IPS DF 6.9 (cell line): Measurements from ENCODE around the gene MPIG6B.

Experiments used
- DNase-seq: peaks from one replicate; pipeline ENCODE4 v3.0.0-alpha.2; 2013; ENCODE audit warnings: low read depth, low spot score
- H3K27ac ChIP-seq: one replicate; pipeline ENCODE4 v1.5.1; 2013; ENCODE audit warnings: low read length, control low read depth
- H3K27me3 ChIP-seq: 2 replicates; pipeline ENCODE4 v1.6.1; 2013; ENCODE audit warnings: mild to moderate bottlenecking, low read length; ENCODE audit not compliant: control insufficient read depth, insufficient read depth
- H3K36me3 ChIP-seq: 2 replicates; pipeline ENCODE4 v1.6.1; 2013; ENCODE audit warnings: low read length; ENCODE audit not compliant: control insufficient read depth, insufficient read depth
- H3K4me1 ChIP-seq: 2 replicates; pipeline ENCODE4 v1.6.1; 2013; ENCODE audit warnings: low read length; ENCODE audit not compliant: control insufficient read depth, insufficient read depth
- H3K4me3 ChIP-seq: 2 replicates; pipeline ENCODE4 v1.5.1; 2013; ENCODE audit warnings: mild to moderate bottlenecking, low read length
- H3K9me3 ChIP-seq: 2 replicates; pipeline ENCODE4 v1.6.1; 2013; ENCODE audit warnings: low read length, inconsistent platforms; ENCODE audit not compliant: control insufficient read depth, insufficient read depth
- WGBS: extraction: QIAGEN DNeasy Blood & Tissue Kit; methylation state at CpG from one replicate; pipeline ENCODE4 v1.1.7; 2013; ENCODE audit warnings: mixed read lengths, missing lambda C conversion rate; ENCODE audit not compliant: insufficient read length, insufficient coverage; 5-methylcytosine and 5-hydroxymethylcytosine counted together

MPIG6B gene

GRCh38 chr6:31687860-31688693, 35.1 kb upstream of the MPIG6B start:
- H3K27me3 ChIP-seq, result no peaks in the 10 kb centered on the region
- no peak for DNase-seq
- H3K36me3 ChIP-seq, result peaks cover 13% of the 10 kb centered on the region
- no peaks in the 10 kb centered on the region for H3K9me3 ChIP-seq
- H3K27ac ChIP-seq, result no peak overlapping the region
- peaks cover 1% of the 10 kb centered on the region; the same call in 1 of the 2 replicates for H3K4me1 ChIP-seq
- H3K4me3 ChIP-seq, result no peak overlapping the region
- WGBS, result no CpG with 5 or more reads among the region's 14 CpGs

GRCh38 chr6:31689249-31690110, 33.7 kb upstream of the MPIG6B start:
- no peak for DNase-seq
- Histone ChIP-seq H3K27ac (no peak overlapping the region), H3K4me3 (no peak overlapping the region), H3K36me3 (peaks cover 13% of the 10 kb centered on the region), H3K9me3 (no peaks in the 10 kb centered on the region), H3K27me3 (no peaks in the 10 kb centered on the region), H3K4me1 (no peaks in the 10 kb centered on the region)
- no CpG with 5 or more reads among the region's 11 CpGs for WGBS

GRCh38 chr6:31690231-31691077, 32.7 kb upstream of the MPIG6B start:
- Histone ChIP-seq H3K9me3 (no peaks in the 10 kb centered on the region), H3K4me1 (no peaks in the 10 kb centered on the region), H3K4me3 (no peak overlapping the region), H3K27ac (no peak overlapping the region), H3K36me3 (peaks cover 13% of the 10 kb centered on the region), H3K27me3 (no peaks in the 10 kb centered on the region)
- no CpG with 5 or more reads among the region's 10 CpGs for WGBS
- no peak for DNase-seq

- Histone ChIP-seq H3K9me3 (no peaks in the 10 kb centered on the region), H3K4me3 (no peak overlapping the region), H3K27ac (no peak overlapping the region), H3K4me1 (no peaks in the 10 kb centered on the region), H3K27me3 (no peaks in the 10 kb centered on the region), H3K36me3 (peaks cover 13% of the 10 kb centered on the region)
- WGBS, result no CpG with 5 or more reads among the region's 6 CpGs
- DNase-seq, result no peak
These were observed 32.1 kb upstream of the MPIG6B start for GRCh38 chr6:31691078-31691463.

- WGBS, result no CpG with 5 or more reads among the region's 12 CpGs
- no peak overlapping the region for H3K27ac ChIP-seq
- H3K4me3 ChIP-seq, result no peak overlapping the region
- no peaks in the 10 kb centered on the region for H3K9me3 ChIP-seq
- H3K36me3 ChIP-seq, result peaks cover 13% of the 10 kb centered on the region
- H3K27me3 ChIP-seq, result no peaks in the 10 kb centered on the region
- no peaks in the 10 kb centered on the region for H3K4me1 ChIP-seq
- DNase-seq, result no peak
These were observed 31.5 kb upstream of the MPIG6B start for GRCh38 chr6:31691564-31692108.

GRCh38 chr6:31692353-31692752, 30.8 kb upstream of the MPIG6B start:
- no peaks in the 10 kb centered on the region for H3K4me1 ChIP-seq

GRCh38 chr6:31692886-31693285, 30.3 kb upstream of the MPIG6B start:
- Histone ChIP-seq H3K4me3 (no peak overlapping the region), H3K27ac (no peak overlapping the region), H3K9me3 (no peaks in the 10 kb centered on the region), H3K36me3 (peaks cover 9% of the 10 kb centered on the region), H3K27me3 (no peaks in the 10 kb centered on the region), H3K4me1 (no peaks in the 10 kb centered on the region)
- DNase-seq, result no peak
- no CpG with 5 or more reads among the region's 9 CpGs for WGBS

More at GRCh38 chr6:31692353-31692752, 30.8 kb upstream of the MPIG6B start:
- no peaks in the 10 kb centered on the region for H3K27me3 ChIP-seq
- no peak for DNase-seq
- H3K27ac ChIP-seq, result no peak overlapping the region
- no peak overlapping the region for H3K4me3 ChIP-seq
- no CpG with 5 or more reads among the region's 4 CpGs for WGBS
- H3K9me3 ChIP-seq, result no peaks in the 10 kb centered on the region
- peaks cover 11% of the 10 kb centered on the region for H3K36me3 ChIP-seq

- Histone ChIP-seq H3K27me3 (no peaks in the 10 kb centered on the region), H3K36me3 (peaks cover 6% of the 10 kb centered on the region; the same call in 1 of the 2 replicates), H3K4me3 (no peak overlapping the region), H3K9me3 (no peaks in the 10 kb centered on the region), H3K4me1 (no peaks in the 10 kb centered on the region), H3K27ac (no peak overlapping the region)
- WGBS, result no CpG with 5 or more reads among the region's 6 CpGs
- no peak for DNase-seq
These were observed 29.6 kb upstream of the MPIG6B start for GRCh38 chr6:31693535-31693934.

- Histone ChIP-seq H3K27ac (no peak overlapping the region), H3K27me3 (no peaks in the 10 kb centered on the region), H3K4me3 (no peak overlapping the region), H3K4me1 (peaks cover 6% of the 10 kb centered on the region), H3K36me3 (peaks cover 2% of the 10 kb centered on the region; the same call in 1 of the 2 replicates), H3K9me3 (no peaks in the 10 kb centered on the region)
- WGBS, result no CpG with 5 or more reads among the region's 3 CpGs
- no peak for DNase-seq
These were observed 25.6 kb upstream of the MPIG6B start for GRCh38 chr6:31697555-31697954.
